ENCODE data around the gene APPL2. TPM values are rescaled to one million over a fixed set of nuclear protein-coding genes. Genes with fewer than 3 reads are reported as not detected.

APPL2 gene
- total RNA-seq, 1 experiment from 2014 or later = 35.5 TPM

- peaks cover 5% of the 10 kb centered on the region for H3K4me1 Mint-ChIP-seq (ENCODE audit: insufficient read depth, unreplicated experiment)
- no TSS peak for BruUV-seq (replicated peaks)
- H3K27me3 Mint-ChIP-seq (ENCODE audit: insufficient read depth, unreplicated experiment) = no peaks in the 10 kb centered on the region
- ChIA-PET POLR2A (interaction anchor here (0.7 kb wide), 2 partner anchors 31 to 49 kb away, joined by 3 to 4 read pairs; no protein-coding TSS in a partner anchor), CTCF (interaction anchor here (0.7 kb wide), 1 partner anchor 17 kb away, joined by 3 read pairs; no protein-coding TSS in a partner anchor)
- no peak overlapping the region for H3K4me3 Mint-ChIP-seq (ENCODE audit: unreplicated experiment)
- intact Hi-C loops (cut with micrococcal nuclease) = no loop called here
- no peak overlapping the region for H3K27ac Mint-ChIP-seq (ENCODE audit: low read depth, unreplicated experiment)
- H3K9me3 Mint-ChIP-seq (ENCODE audit: unreplicated experiment) = no peaks in the 10 kb centered on the region
- peaks cover 69% of the 10 kb centered on the region for H3K36me3 Mint-ChIP-seq (ENCODE audit: insufficient read depth, unreplicated experiment)
- DNase-seq (ENCODE audit: unreplicated experiment) = no peak
- TF ChIP-seq, protein P1, sequence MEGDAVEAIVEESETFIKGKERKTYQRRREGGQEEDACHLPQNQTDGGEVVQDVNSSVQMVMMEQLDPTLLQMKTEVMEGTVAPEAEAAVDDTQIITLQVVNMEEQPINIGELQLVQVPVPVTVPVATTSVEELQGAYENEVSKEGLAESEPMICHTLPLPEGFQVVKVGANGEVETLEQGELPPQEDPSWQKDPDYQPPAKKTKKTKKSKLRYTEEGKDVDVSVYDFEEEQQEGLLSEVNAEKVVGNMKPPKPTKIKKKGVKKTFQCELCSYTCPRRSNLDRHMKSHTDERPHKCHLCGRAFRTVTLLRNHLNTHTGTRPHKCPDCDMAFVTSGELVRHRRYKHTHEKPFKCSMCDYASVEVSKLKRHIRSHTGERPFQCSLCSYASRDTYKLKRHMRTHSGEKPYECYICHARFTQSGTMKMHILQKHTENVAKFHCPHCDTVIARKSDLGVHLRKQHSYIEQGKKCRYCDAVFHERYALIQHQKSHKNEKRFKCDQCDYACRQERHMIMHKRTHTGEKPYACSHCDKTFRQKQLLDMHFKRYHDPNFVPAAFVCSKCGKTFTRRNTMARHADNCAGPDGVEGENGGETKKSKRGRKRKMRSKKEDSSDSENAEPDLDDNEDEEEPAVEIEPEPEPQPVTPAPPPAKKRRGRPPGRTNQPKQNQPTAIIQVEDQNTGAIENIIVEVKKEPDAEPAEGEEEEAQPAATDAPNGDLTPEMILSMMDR (IDR thresholded peaks at IDR 0.05; ENCODE audit: unreplicated experiment) = no peak
These were observed 94.6 kb downstream of the APPL2 start for GRCh38 chr12:105141320-105141922.

- no peaks in the 10 kb centered on the region for H3K9me3 Mint-ChIP-seq (ENCODE audit: unreplicated experiment)
- BruUV-seq (replicated peaks) = no TSS peak
- peaks cover 5% of the 10 kb centered on the region for H3K4me1 Mint-ChIP-seq (ENCODE audit: insufficient read depth, unreplicated experiment)
- TF ChIP-seq, protein P1 (IDR thresholded peaks at IDR 0.05; ENCODE audit: unreplicated experiment) = no peak
- no peaks in the 10 kb centered on the region for H3K27me3 Mint-ChIP-seq (ENCODE audit: insufficient read depth, unreplicated experiment)
- H3K27ac Mint-ChIP-seq (ENCODE audit: low read depth, unreplicated experiment) = no peak overlapping the region
- ChIA-PET CTCF (interaction anchor here (0.9 to 1.0 kb wide), 2 partner anchors 9 to 15 kb away, joined by 3 read pairs; no protein-coding TSS in a partner anchor), POLR2A (interaction anchor here (0.6 kb wide), 1 partner anchor 9 kb away, joined by 3 read pairs; no protein-coding TSS in a partner anchor)
- H3K36me3 Mint-ChIP-seq (ENCODE audit: insufficient read depth, unreplicated experiment) = peaks cover 74% of the 10 kb centered on the region
- intact Hi-C loops (cut with micrococcal nuclease) = no loop called here
- DNase-seq (ENCODE audit: unreplicated experiment) = no peak
- no peak overlapping the region for H3K4me3 Mint-ChIP-seq (ENCODE audit: unreplicated experiment)
These were observed 97.7 kb downstream of the APPL2 start for GRCh38 chr12:105138248-105138647.

Other genes starting within 250 kb of the APPL2 start
- 17.4 and 33.3 TPM in 2 replicates for gene NOPCHAP1, start 249.9 kb downstream of the APPL2 start, total RNA-seq (2022)
- gene ALDH1L2, start 151.7 kb downstream of the APPL2 start, total RNA-seq (2022) = 165 TPM in 2 replicates
- gene WASHC4, start 128.4 kb downstream of the APPL2 start, total RNA-seq (2022) = 44.5 and 47.6 TPM in 2 replicates
- 53.6 and 67.7 TPM in 2 replicates for gene C12orf75, start 94.5 kb upstream of the APPL2 start, total RNA-seq (2022)